ENCODE measurements around the gene CDR2L. TPM values are rescaled to one million over a fixed set of nuclear protein-coding genes. Genes with fewer than 3 reads are reported as not detected.
A peak's percentile ranks its signal among the peaks of the same experiment; 100 is the strongest.

The CDR2L gene
- 6.8 TPM for polyA plus RNA-seq (ENCODE audit: insufficient read length)

GRCh38 chr17:74987418-74987908 is at the start of gene CDR2L:
Gene CDR2L, plus strand, starts transcription at chr17:74987632. Its CDS starts 412 bp downstream, at chr17:74988044.
- peak; percentile 89 for DNase-seq (ENCODE audit: low read depth)

GRCh38 chr17:74938194-74938950 is 49.1 kb upstream of the CDR2L start:
- DNase-seq (ENCODE audit: low read depth), result no peak

- DNase-seq (ENCODE audit: low read depth), result no peak
Observed at GRCh38 chr17:74939534-74939933, 47.9 kb upstream of the CDR2L start.

- no peak for DNase-seq (ENCODE audit: low read depth)
Observed at GRCh38 chr17:74941128-74941725, 46.2 kb upstream of the CDR2L start.

- no peak for DNase-seq (ENCODE audit: low read depth)
Observed at GRCh38 chr17:74943808-74944522, 43.5 kb upstream of the CDR2L start.

- no peak for DNase-seq (ENCODE audit: low read depth)
Observed at GRCh38 chr17:74945543-74945942, 41.9 kb upstream of the CDR2L start.

GRCh38 chr17:74946641-74947040 is 40.8 kb upstream of the CDR2L start:
- no peak for DNase-seq (ENCODE audit: low read depth)

GRCh38 chr17:74947041-74947754 is 40.2 kb upstream of the CDR2L start:
- no peak for DNase-seq (ENCODE audit: low read depth)

- DNase-seq (ENCODE audit: low read depth), result no peak
Observed at GRCh38 chr17:74949455-74950115, 37.8 kb upstream of the CDR2L start.

GRCh38 chr17:74950207-74950606 is 37.2 kb upstream of the CDR2L start:
- DNase-seq (ENCODE audit: low read depth), result no peak

GRCh38 chr17:74951065-74951464 is 36.4 kb upstream of the CDR2L start:
- DNase-seq (ENCODE audit: low read depth), result no peak

GRCh38 chr17:74951680-74952421 is 35.6 kb upstream of the CDR2L start:
- no peak for DNase-seq (ENCODE audit: low read depth)

GRCh38 chr17:74952431-74953133 is 34.9 kb upstream of the CDR2L start:
- DNase-seq (ENCODE audit: low read depth), result no peak

GRCh38 chr17:74953134-74953687 is 34.2 kb upstream of the CDR2L start:
- DNase-seq (ENCODE audit: low read depth), result no peak

- no peak for DNase-seq (ENCODE audit: low read depth)
Observed at GRCh38 chr17:74954115-74954514, 33.3 kb upstream of the CDR2L start.

GRCh38 chr17:74954665-74955421 is 32.6 kb upstream of the CDR2L start:
- no peak for DNase-seq (ENCODE audit: low read depth)

GRCh38 chr17:74956093-74956492 is 31.3 kb upstream of the CDR2L start:
- DNase-seq (ENCODE audit: low read depth), result no peak

GRCh38 chr17:74957935-74958740 is 29.3 kb upstream of the CDR2L start:
- DNase-seq (ENCODE audit: low read depth), result no peak
